ENCODE results near the gene HOXA3.

Gene HOXA3

GRCh38 chr7:27158436-27159265 is 6.3 kb upstream of the HOXA3 start:
- DNase-seq (ENCODE audit: low read depth, low spot score) = no peak
- H3K27ac ChIP-seq = peak overlapping the region; percentile 93

- peak overlapping the region; percentile 93 for H3K27ac ChIP-seq
- DNase-seq (ENCODE audit: low read depth, low spot score) = no peak
Measured at GRCh38 chr7:27157702-27158431, 5.5 kb upstream of the HOXA3 start.

DNA sequence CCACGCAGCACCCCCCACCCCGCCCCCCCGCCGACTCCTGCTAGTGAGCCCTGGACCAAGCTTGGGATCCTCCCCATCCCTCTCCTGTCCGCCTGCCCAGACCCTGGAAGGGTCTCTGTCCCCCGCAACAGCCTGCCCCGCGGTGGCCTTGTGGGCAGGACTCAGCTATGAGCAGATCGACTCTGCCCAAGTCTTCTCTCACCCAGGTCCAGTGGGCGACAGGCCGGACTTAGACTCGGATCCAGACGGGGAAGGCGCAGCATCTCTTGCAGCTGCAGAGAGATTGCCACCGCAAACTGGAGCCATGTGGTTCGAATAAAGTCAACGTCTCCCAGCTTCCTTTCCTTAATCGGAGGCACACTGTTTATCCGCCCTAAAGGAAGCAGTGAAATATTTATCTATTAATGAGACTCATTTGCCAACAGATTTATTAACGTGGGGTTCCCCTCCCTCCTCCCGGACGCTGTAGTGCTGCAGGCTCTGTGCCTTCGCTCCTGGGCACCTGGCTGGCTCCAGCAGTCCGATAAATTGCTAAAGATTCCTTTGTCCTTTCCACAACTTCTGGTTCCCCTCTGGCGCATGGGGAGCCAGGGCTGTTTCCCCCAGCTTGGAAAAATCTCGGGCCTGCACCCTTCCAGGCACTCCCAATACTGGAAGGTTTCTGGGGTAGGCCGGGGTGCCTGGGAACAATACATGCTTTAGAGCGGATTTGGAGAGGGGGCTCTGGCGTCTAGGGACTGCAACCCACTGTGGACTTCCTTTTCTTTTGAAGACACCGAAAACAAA is 4.7 kb upstream of the HOXA3 start:
- no peak for DNase-seq (ENCODE audit: low read depth, low spot score)
- H3K27ac ChIP-seq = peak overlapping the region; percentile 93

- H3K27ac ChIP-seq = peak within 1 kb of the TSS; percentile 93
- DNase-seq (ENCODE audit: low read depth, low spot score) = no peak
Measured at GRCh38 chr7:27156508-27156898, 4.1 kb upstream of the HOXA3 start, which contains the start of gene HOXA7. TSS of gene HOXA7 (minus strand) at chr7:27156675. CDS start at chr7:27156545, 130 bp downstream.

DNA sequence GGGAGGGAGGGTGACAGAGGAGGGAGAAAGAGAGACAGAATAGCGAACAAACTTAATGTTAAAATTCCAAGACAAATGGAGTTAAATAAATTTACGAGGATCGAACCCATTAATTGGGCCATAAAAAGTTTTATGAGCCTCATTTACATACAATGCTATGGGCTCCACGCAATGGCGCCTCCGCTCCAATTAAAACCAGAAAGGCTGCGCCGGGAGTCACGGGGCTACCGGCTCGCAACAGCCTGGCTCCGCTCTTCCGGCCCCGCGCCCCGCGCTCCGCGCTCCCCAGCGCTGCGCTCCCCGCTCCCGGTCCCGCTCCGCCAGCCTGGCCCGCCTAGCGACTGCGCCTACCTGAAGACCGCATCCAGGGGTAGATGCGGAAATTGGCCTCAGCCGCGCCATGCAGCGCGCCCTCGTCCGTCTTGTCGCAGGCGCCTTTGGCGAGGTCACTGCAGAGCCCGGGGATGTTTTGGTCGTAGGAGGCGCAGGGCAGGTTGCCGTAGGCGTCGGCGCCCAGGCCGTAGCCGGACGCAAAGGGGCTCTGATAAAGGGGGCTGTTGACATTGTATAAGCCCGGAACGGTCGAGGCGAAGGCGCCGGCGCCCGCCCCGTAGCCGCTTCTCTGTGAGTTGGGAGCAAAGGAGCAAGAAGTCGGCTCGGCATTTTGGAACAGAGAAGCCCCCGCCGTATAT is 3.6 kb upstream of the HOXA3 start:
- DNase-seq (ENCODE audit: low read depth, low spot score) = no peak
- H3K27ac ChIP-seq = peak overlapping the region; percentile 93

GRCh38 chr7:27154901-27155815 is 2.8 kb upstream of the HOXA3 start:
- no peak for DNase-seq (ENCODE audit: low read depth, low spot score)
- peak overlapping the region; percentile 93 for H3K27ac ChIP-seq

- peak overlapping the region; percentile 93 for H3K27ac ChIP-seq
Measured at GRCh38 chr7:27154369-27154768, 2.0 kb upstream of the HOXA3 start.

DNA sequence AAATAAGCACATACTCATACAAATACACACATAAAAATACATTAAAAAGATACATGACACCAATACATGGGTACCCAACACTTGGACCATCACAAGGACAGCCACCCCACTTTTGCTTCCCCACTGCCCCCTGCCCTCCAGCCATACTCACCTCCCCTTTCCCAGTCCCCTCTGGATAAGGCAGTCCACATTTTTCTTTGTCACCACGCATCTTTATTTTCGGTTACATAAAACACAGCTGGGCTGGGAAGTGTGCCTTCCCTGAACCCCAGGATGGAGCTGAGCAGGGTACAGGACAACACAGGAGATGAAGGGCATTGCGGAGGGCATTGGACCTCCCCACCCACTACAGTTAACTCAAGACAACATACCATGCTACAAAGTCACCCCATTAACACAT is 1.1 kb upstream of the HOXA3 start:
- no peak overlapping the region for H3K27ac ChIP-seq
- no peak for DNase-seq (ENCODE audit: low read depth, low spot score)

More at GRCh38 chr7:27154369-27154768, 2.0 kb upstream of the HOXA3 start:
- DNase-seq (ENCODE audit: low read depth, low spot score) = no peak

DNA sequence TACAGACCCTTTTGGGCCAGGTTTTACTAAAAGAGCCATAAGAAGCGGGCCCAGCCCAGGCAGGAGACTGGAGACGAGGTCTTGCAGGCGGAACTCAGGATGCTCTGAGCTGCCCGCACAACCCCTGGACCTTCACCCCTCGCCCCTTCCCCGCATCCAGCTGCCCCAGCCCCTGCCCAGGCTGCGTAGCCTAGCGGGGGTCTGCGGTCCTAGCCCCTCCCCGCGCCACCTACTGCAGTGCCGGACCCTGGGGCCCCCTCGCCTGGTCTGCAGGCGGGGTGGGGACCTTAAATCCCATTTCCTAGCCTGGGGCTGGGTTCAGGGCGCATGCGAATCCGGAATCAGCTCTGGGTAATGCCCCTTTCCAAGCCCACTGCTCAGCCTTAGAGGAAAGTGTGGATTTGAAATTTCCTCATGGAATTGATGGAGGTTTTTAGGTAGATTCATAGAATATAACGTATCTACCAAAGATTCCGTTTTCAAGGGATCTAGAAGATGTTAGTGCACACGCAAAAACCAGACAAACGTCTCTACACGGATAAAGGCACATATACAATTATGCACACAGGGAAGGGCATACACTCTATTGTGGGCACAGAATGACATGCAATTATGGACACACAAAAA is 546 bp upstream of the HOXA3 start:
- DNase-seq (ENCODE audit: low read depth, low spot score) = no peak
- peak overlapping the region; percentile 79 for H3K27ac ChIP-seq

DNA sequence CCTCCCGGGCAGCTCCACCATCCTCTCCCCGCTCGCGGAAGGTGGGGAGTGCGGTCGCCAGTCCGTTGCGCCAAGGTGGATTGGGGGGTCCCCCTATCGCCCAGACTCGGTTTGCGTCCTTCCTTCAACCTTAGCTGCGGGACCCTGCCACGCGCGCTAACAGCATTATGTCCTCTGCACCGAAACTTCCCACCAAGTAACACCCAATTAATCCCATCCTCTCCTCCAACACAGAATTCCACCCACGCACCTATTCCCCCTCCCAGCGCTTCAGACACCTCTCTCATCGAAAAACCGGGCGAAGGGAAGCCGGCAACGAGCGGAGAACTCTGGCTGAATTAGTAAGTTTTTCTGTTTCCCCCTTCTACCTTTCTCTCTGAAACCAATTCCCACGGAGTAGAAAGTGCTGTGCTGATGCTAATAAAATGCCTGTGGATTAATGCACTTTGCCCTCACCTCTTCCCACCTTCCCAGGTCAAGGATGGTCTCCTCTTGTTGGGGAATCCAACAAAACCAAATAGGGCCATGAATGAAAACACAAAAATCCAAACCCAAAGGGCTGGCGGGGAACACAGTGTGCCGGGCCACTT is 947 bp downstream of the HOXA3 start:
- H3K27ac ChIP-seq = peak overlapping the region; percentile 79
- DNase-seq (ENCODE audit: low read depth, low spot score) = no peak

GRCh38 chr7:27150568-27151340 is 1.6 kb downstream of the HOXA3 start:
- no peak for DNase-seq (ENCODE audit: low read depth, low spot score)

GRCh38 chr7:27149842-27150567 is 2.4 kb downstream of the HOXA3 start:
- H3K27ac ChIP-seq = peak overlapping the region; percentile 79
- no peak for DNase-seq (ENCODE audit: low read depth, low spot score)

More at GRCh38 chr7:27150568-27151340, 1.6 kb downstream of the HOXA3 start:
- peak overlapping the region; percentile 79 for H3K27ac ChIP-seq

- no peak for DNase-seq (ENCODE audit: low read depth, low spot score)
- H3K27ac ChIP-seq = peak overlapping the region; percentile 79
Measured at GRCh38 chr7:27148756-27149641, 3.4 kb downstream of the HOXA3 start.

- H3K27ac ChIP-seq = peak overlapping the region; percentile 79
Measured at GRCh38 chr7:27148031-27148755, 4.2 kb downstream of the HOXA3 start.

More at GRCh38 chr7:27148031-27148755, 4.2 kb downstream of the HOXA3 start:
- no peak for DNase-seq (ENCODE audit: low read depth, low spot score)

Data from epithelial cell of prostate (primary cell).